OCI-LY7 (cell line): ENCODE measurements around the gene MTHFD1. TPM values are rescaled to one million over a fixed set of nuclear protein-coding genes. Genes with fewer than 3 reads are reported as not detected.

Source experiments
- BruUV-seq: library from RNA; stranded (reverse); fragments of 400-500 nt; replicated peaks from 2 replicates; lab custom pipeline; 2021; lab: Mats Ljungman, UMichigan
- CTCF ChIA-PET: fragments of 300-600 bp; sonication (Branson Sonifier 250); formaldehyde crosslinking; loops from one replicate; lab custom pipeline; 2022; ENCODE audit warnings: antibody characterized with exemption; ENCODE audit not compliant: unreplicated experiment; lab: Charles Lee
- POLR2A ChIA-PET: fragments of 300-600 bp; sonication (Branson Sonifier 250); formaldehyde crosslinking; loops from one replicate; lab custom pipeline; 2022; ENCODE audit warnings: antibody characterized with exemption; lab: Charles Lee
- DNase-seq: peaks from one replicate; pipeline ENCODE4 v3.0.0-alpha.2; 2015; ENCODE audit warnings: low spot score
- H2AFZ ChIP-seq: fragments of 200-600 bp; sonication (generic), shearing (Covaris generic); 2 replicates; pipeline ENCODE4 v1.6.1; 2014; ENCODE audit warnings: mild to moderate bottlenecking, antibody characterized with exemption, low read length, moderate library complexity
- H3K27ac ChIP-seq: fragments of 200-600 bp; sonication (generic); 2 replicates; pipeline ENCODE4 v1.5.1; 2014; ENCODE audit warnings: mixed run types, low read depth, mild to moderate bottlenecking, moderate library complexity, low read length, inconsistent platforms; ENCODE audit not compliant: poor library complexity, severe bottlenecking
- H3K36me3 ChIP-seq: fragments of 200-600 bp; sonication (generic); 2 replicates; pipeline ENCODE4 v1.6.1; 2014; ENCODE audit warnings: mild to moderate bottlenecking, antibody characterized with exemption, low read length, moderate library complexity, mixed read lengths; ENCODE audit not compliant: insufficient read depth
- H3K4me1 ChIP-seq: fragments of 200-600 bp; sonication (generic); 2 replicates; pipeline ENCODE4 v1.5.1; 2014; ENCODE audit warnings: mild to moderate bottlenecking, low read length; ENCODE audit not compliant: insufficient read depth, poor library complexity, severe bottlenecking
- H3K4me2 ChIP-seq: fragments of 200-600 bp; sonication (generic); 2 replicates; pipeline ENCODE4 v1.6.1; 2014; ENCODE audit warnings: mild to moderate bottlenecking, low read length
- H3K4me3 ChIP-seq: fragments of 200-600 bp; sonication (generic); 2 replicates; pipeline ENCODE4 v1.5.1; 2014; ENCODE audit warnings: mild to moderate bottlenecking, low read depth, low read length; ENCODE audit not compliant: poor library complexity, severe bottlenecking
- H3K79me2 ChIP-seq: fragments of 200-600 bp; sonication (generic); 2 replicates; pipeline ENCODE4 v1.6.1; 2016; ENCODE audit warnings: low read depth, mild to moderate bottlenecking, low read length, moderate library complexity, mixed read lengths; ENCODE audit not compliant: insufficient read depth
- H3K9me2 ChIP-seq: fragments of 200-600 bp; sonication (generic); 2 replicates; pipeline ENCODE4 v1.6.1; 2016; ENCODE audit warnings: mild to moderate bottlenecking, low read length, mixed read lengths; ENCODE audit not compliant: insufficient read depth
- H3K9me3 ChIP-seq: fragments of 200-600 bp; sonication (generic); 2 replicates; pipeline ENCODE4 v1.6.1; 2014; ENCODE audit warnings: mild to moderate bottlenecking, mixed run types, low read length, mixed read lengths
- H4K20me1 ChIP-seq: fragments of 200-600 bp; sonication (generic); 2 replicates; pipeline ENCODE4 v1.6.1; 2014; ENCODE audit warnings: mild to moderate bottlenecking, antibody characterized with exemption, low read length, moderate library complexity, mixed read lengths; ENCODE audit not compliant: insufficient read depth
- CTCF ChIP-seq: fragments of 200-600 bp; sonication (generic); conservative IDR thresholded peaks from 2 replicates; pipeline ENCODE4 v1.5.1; 2014; ENCODE audit warnings: mild to moderate bottlenecking, antibody characterized with exemption, low read length, moderate library complexity, mixed read lengths
- EZH2phosphoT487 ChIP-seq: fragments of 200-600 bp; sonication (generic); IDR thresholded peaks from 2 replicates; pipeline ENCODE4 v1.6.1; 2018; ENCODE audit warnings: low read depth, borderline replicate concordance, mild to moderate bottlenecking, mixed run types, antibody characterized with exemption, low read length, moderate library complexity, mixed read lengths
- intact Hi-C: fragments of 100-400 bp; cut with micrococcal nuclease; formaldehyde crosslinking; loops from one replicate; pipeline ENCODE4 v1.10.0; 2022; ENCODE audit not compliant: unreplicated experiment
- total RNA-seq, 2 experiments: library from RNA; depleted of rRNA in 1 of 2; stranded (reverse); fragments of >200 nt in 1 of 2; shearing (Covaris generic) in 1 of 2; gene quantifications; 2 replicates each; pipeline ENCODE4 v1.2.3, GENCODE V29; 2014 to 2022

MTHFD1 gene
- total RNA-seq, 2 experiments from 2014 or later, result 73.7 to 163 TPM

GRCh38 chr14:64467101-64467500 is 78.9 kb downstream of the MTHFD1 start:
- H3K4me1 ChIP-seq, result peaks cover 41% of the 10 kb centered on the region
- H3K36me3 ChIP-seq, result peaks cover 14% of the 10 kb centered on the region; the same call in 1 of the 2 replicates
- H2AFZ ChIP-seq, result no peak overlapping the region
- no TSS peak for BruUV-seq
- no peak overlapping the region for H3K27ac ChIP-seq
- no peak for DNase-seq
- intact Hi-C loops, result no loop called here
- no peaks in the 10 kb centered on the region for H3K9me3 ChIP-seq
- H3K4me3 ChIP-seq, result no peak overlapping the region
- ChIA-PET CTCF (no interaction called here), POLR2A (interaction anchor here (0.6 to 1.5 kb wide), 5 partner anchors 12 to 79 kb away, joined by 3 to 4 read pairs (median 4); partner anchors contain the start of gene MTHFD1)
- H3K4me2 ChIP-seq, result no peak overlapping the region
- H3K9me2 ChIP-seq, result no peaks in the 10 kb centered on the region
- H3K79me2 ChIP-seq, result no peaks in the 10 kb centered on the region
- TF ChIP-seq EZH2phosphoT487, result no peak
- TF ChIP-seq CTCF, result no peak
- H4K20me1 ChIP-seq, result peaks cover 8% of the 10 kb centered on the region; the same call in 1 of the 2 replicates

GRCh38 chr14:64467566-64467965 is 79.4 kb downstream of the MTHFD1 start:
- no peak for DNase-seq
- Histone ChIP-seq H3K36me3 (peaks cover 9% of the 10 kb centered on the region; the same call in 1 of the 2 replicates), H3K79me2 (no peaks in the 10 kb centered on the region), H4K20me1 (peaks cover 4% of the 10 kb centered on the region; the same call in 1 of the 2 replicates), H3K27ac (no peak overlapping the region), H3K9me3 (no peaks in the 10 kb centered on the region), H2AFZ (no peak overlapping the region), H3K4me2 (no peak overlapping the region), H3K9me2 (no peaks in the 10 kb centered on the region), H3K4me1 (peaks cover 36% of the 10 kb centered on the region), H3K4me3 (no peak overlapping the region)
- BruUV-seq, result no TSS peak
- TF ChIP-seq EZH2phosphoT487 (no peak), CTCF (no peak)
- ChIA-PET CTCF (no interaction called here), POLR2A (interaction anchor here (0.6 to 1.5 kb wide), 5 partner anchors 11 to 80 kb away, joined by 3 to 4 read pairs (median 4); partner anchors contain the start of gene MTHFD1)
- intact Hi-C loops, result no loop called here

- ChIA-PET CTCF (no interaction called here), POLR2A (no interaction called here)
- no peak for DNase-seq
- intact Hi-C loops, result no loop called here
- Histone ChIP-seq H3K79me2 (no peaks in the 10 kb centered on the region), H3K27ac (no peak overlapping the region), H4K20me1 (no peaks in the 10 kb centered on the region; the same call in 1 of the 2 replicates), H3K4me2 (no peak overlapping the region), H3K4me3 (no peak overlapping the region), H3K36me3 (peaks cover 4% of the 10 kb centered on the region; the same call in 1 of the 2 replicates), H3K9me2 (no peaks in the 10 kb centered on the region), H2AFZ (no peak overlapping the region), H3K4me1 (peaks cover 27% of the 10 kb centered on the region), H3K9me3 (no peaks in the 10 kb centered on the region)
- TF ChIP-seq EZH2phosphoT487 (no peak), CTCF (no peak)
- BruUV-seq, result no TSS peak
Observed at GRCh38 chr14:64468451-64468850, 80.3 kb downstream of the MTHFD1 start.
